GM03348 (cell line): ENCODE results near the gene CELF2.

ENCODE experiments used
- DNase-seq: peaks from one replicate; pipeline ENCODE4 v3.0.0; 2012; ENCODE audit warnings: low spot score

Gene CELF2

GRCh38 chr10:11058965-11059364, 41.3 kb downstream of the CELF2 start:
- no peak for DNase-seq

- DNase-seq = no peak
These were observed 46.2 kb downstream of the CELF2 start for GRCh38 chr10:11063856-11064255.

- DNase-seq = no peak
These were observed 47.2 kb downstream of the CELF2 start for GRCh38 chr10:11064832-11065231.

GRCh38 chr10:11065567-11065966, 47.9 kb downstream of the CELF2 start:
- no peak for DNase-seq

- DNase-seq = no peak
These were observed 48.8 kb downstream of the CELF2 start for GRCh38 chr10:11066520-11066919.

- no peak for DNase-seq
These were observed 51.4 kb downstream of the CELF2 start for GRCh38 chr10:11068861-11069633.

- DNase-seq = no peak
These were observed 55.7 kb downstream of the CELF2 start for GRCh38 chr10:11073410-11073809.

GRCh38 chr10:11074536-11075267, 57.0 kb downstream of the CELF2 start:
- DNase-seq = no peak

GRCh38 chr10:11076221-11076620, 58.5 kb downstream of the CELF2 start:
- no peak for DNase-seq

- no peak for DNase-seq
These were observed 62.9 kb downstream of the CELF2 start for GRCh38 chr10:11080564-11080984.

- no peak for DNase-seq
These were observed 63.7 kb downstream of the CELF2 start for GRCh38 chr10:11081408-11081807.

GRCh38 chr10:11082526-11082925, 64.9 kb downstream of the CELF2 start:
- DNase-seq = no peak

GRCh38 chr10:11083051-11083450, 65.4 kb downstream of the CELF2 start:
- no peak for DNase-seq

GRCh38 chr10:11085545-11085944, 67.9 kb downstream of the CELF2 start:
- no peak for DNase-seq

- DNase-seq = no peak
These were observed 68.6 kb downstream of the CELF2 start for GRCh38 chr10:11086177-11086840.

- DNase-seq = no peak
These were observed 69.7 kb downstream of the CELF2 start for GRCh38 chr10:11087372-11087771.

GRCh38 chr10:11088709-11089108, 71.0 kb downstream of the CELF2 start:
- no peak for DNase-seq

GRCh38 chr10:11089272-11089671, 71.6 kb downstream of the CELF2 start:
- DNase-seq = no peak

GRCh38 chr10:11091517-11092102, 73.9 kb downstream of the CELF2 start:
- DNase-seq = no peak

GRCh38 chr10:11093771-11094736, 76.4 kb downstream of the CELF2 start:
- no peak for DNase-seq

GRCh38 chr10:11095374-11095801, 77.7 kb downstream of the CELF2 start:
- DNase-seq = no peak
